SK-N-SH treated with all-trans-retinoic acid at 6 μM for 48 hours (cell line): Measurements from ENCODE around the gene ZNF586.

ENCODE experiments used
- CREB5 ChIP-seq: fragments of 250-450 bp; sonication (Bioruptor Pico); IDR thresholded peaks from 2 replicates; pipeline ENCODE4 v1.5.1; 2020; ENCODE audit warnings: low read depth, mild to moderate bottlenecking, moderate library complexity
- PATZ1 ChIP-seq: fragments of 250-450 bp; sonication (Bioruptor Pico); IDR thresholded peaks from 2 replicates; pipeline ENCODE4 v1.8.0; 2020; ENCODE audit warnings: mild to moderate bottlenecking, moderate library complexity, borderline replicate concordance
- TSHZ2 ChIP-seq: fragments of 250-450 bp; sonication (Bioruptor Pico); IDR thresholded peaks from 2 replicates; pipeline ENCODE4 v1.5.0; 2020; ENCODE audit warnings: mild to moderate bottlenecking, moderate library complexity
- ZC3H10 ChIP-seq: fragments of 250-450 bp; sonication (Bioruptor Pico); IDR thresholded peaks from 2 replicates; pipeline ENCODE4 v1.5.1; 2021; ENCODE audit warnings: mild to moderate bottlenecking, moderate library complexity
- ZFP3 ChIP-seq: fragments of 250-450 bp; sonication (Bioruptor Pico); IDR thresholded peaks from 2 replicates; pipeline ENCODE4 v1.5.0; 2020; ENCODE audit warnings: mild to moderate bottlenecking, moderate library complexity
- ZFP30 ChIP-seq: fragments of 450-650 bp; formaldehyde crosslinking; IDR thresholded peaks from 2 replicates; pipeline ENCODE4 v1.5.0; 2022; ENCODE audit warnings: mild to moderate bottlenecking, moderate library complexity
- ZNF70 ChIP-seq: fragments of 450-650 bp; formaldehyde crosslinking; IDR thresholded peaks from 2 replicates; pipeline ENCODE4 v1.5.0; 2020; ENCODE audit warnings: mild to moderate bottlenecking, moderate library complexity

GRCh38 chr19:57786906-57787305 lies 17.4 kb downstream of the ZNF586 start:
- TF ChIP-seq ZFP30 (no peak), TSHZ2 (CRISPR knock-in tag) (no peak), PATZ1 (CRISPR knock-in tag) (no peak), ZFP3 (no peak), ZC3H10 (CRISPR knock-in tag) (no peak), CREB5 (CRISPR knock-in tag) (no peak), ZNF70 (no peak)
